ENCODE measurements around the gene PTP4A2.
A peak's percentile ranks its signal among the peaks of the same experiment; 100 is the strongest.
"Not testable (repeated sequence)": the region's sequence is repeated elsewhere in the genome, so short reads cannot be mapped to it uniquely, and the experiment has no call there.

PTP4A2 gene

DNA sequence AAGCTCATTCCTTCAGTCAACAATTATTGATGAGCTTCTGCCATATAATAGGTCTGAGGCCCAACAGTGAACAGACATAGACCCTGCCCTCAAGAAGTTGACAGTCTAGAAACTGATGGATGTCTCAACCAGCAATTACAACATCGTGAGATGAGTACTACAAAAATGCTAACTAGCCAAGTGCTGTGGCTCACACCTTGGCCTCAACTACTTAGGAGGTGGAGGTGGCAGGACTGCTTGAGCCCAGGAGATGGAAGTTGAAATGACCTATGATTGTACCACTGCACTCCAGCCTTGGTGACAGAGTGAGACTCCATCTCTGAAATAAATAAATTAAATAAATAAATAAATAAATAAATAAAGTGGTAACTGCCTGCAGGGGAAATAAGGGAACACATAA lies 11.7 kb upstream of the PTP4A2 start:
- no peak for DNase-seq

DNA sequence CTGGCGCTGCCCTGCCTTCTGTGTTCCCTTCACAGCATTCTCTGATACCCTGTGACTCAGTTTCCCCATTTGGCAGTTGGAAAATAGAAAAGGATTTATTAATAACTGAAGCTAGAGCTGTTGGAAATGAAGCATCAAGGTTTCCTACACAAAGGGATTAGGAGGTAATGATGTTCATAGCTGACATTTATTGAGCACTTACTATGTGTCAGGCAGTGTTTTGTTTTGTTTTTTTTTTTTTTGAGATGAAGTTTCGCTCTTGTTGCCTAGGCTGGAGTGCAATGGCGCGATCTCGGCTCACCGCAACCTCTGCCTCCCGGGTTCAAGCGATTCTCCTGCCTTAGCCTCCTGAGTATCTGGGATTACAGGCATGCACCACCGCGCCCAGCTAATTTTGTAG lies 7.5 kb upstream of the PTP4A2 start:
- not testable (repeated sequence) for DNase-seq

DNA sequence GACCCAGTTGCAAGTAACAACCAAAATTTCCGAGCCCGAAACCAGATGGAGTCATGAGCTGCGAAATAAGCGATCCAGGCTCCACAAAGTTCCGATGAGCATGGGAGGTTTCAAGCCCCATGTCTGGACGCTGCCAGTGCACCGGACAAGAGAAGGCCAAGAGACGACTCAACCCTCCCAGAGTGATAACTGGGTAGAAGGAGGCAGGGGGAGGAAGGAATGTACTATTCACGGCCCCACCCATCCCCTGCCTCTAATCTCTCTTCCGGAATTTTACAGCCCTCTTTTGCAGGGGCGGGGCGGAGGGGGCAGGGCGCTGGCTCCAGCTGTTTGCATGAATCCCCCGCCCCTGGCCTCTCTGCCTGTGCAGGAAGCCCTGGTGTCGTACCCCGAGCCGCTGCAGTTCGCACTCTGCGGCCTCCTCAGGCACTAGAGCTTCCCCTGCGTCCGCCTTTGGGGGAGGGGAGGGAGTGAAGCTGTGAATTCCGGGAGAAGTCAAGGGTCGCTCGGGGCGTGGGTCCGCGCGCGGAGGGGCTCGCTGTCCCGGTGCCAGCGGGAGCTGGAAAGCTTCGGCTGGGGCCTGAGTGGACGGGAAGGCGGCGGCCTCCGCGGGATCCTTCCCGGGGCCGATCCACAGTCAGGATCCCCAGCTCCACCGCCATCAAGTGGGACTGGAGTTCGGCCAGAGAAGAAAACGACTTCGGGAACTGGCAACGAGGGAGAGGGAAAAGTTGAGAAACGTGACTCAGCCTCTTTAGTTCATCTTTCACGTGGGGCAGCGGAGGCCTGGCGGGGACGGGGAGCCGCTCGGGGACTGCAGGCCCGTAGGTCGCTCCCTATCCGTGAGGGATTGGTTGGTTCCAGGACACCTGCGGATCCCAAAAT lies 6.3 kb upstream of the PTP4A2 start:
- peak; percentile 60 for DNase-seq

DNA sequence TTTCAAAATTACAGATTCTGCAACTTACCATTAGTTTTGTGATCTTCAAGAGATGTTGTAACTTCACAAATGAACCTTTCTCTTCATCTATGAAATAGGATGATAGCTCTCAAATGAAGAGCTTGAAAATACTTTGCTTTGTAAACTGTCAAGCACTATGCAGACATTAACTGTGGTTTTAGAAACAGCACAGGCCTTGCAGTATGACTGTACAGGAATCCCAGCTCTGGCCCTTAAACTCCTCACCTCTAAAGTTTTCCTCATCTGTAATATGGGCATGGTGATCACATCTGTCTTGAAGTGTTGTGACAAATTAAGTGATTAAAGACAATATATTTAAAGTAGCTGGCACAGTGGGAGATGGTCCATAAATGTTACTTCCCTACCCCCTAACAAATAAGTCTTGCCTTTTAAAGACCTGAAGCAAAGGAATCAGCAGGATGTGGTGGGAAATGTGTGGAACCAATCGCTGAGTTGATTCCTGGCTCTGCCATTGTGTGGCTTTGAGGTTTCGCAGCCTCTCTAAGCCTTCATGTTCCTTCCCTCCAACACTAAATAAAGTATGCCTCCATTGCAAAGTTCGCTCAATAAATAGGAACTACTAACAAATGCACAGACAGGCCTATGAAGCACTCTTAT lies 5.5 kb upstream of the PTP4A2 start:
- DNase-seq = no peak

DNA sequence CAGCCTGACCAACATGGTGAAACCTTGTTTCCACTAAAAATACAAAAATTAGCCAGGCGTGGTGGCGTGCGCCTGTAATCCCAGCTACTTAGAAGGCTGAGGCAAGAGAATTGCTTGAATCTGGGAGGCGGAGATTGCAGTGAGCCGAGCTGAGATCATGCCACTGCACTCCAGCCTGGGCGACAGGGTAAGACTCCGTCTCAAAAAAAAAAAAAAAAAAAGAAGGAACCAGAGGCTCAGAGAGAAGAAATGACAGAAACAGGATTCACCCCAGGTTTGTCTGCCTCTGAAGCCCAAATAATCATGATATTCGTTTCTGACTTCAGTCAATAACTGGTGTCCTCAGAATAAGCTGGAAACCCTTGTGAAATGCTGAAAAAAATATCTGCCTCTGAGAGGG lies 3.9 kb upstream of the PTP4A2 start:
- not testable (repeated sequence) for DNase-seq

DNA sequence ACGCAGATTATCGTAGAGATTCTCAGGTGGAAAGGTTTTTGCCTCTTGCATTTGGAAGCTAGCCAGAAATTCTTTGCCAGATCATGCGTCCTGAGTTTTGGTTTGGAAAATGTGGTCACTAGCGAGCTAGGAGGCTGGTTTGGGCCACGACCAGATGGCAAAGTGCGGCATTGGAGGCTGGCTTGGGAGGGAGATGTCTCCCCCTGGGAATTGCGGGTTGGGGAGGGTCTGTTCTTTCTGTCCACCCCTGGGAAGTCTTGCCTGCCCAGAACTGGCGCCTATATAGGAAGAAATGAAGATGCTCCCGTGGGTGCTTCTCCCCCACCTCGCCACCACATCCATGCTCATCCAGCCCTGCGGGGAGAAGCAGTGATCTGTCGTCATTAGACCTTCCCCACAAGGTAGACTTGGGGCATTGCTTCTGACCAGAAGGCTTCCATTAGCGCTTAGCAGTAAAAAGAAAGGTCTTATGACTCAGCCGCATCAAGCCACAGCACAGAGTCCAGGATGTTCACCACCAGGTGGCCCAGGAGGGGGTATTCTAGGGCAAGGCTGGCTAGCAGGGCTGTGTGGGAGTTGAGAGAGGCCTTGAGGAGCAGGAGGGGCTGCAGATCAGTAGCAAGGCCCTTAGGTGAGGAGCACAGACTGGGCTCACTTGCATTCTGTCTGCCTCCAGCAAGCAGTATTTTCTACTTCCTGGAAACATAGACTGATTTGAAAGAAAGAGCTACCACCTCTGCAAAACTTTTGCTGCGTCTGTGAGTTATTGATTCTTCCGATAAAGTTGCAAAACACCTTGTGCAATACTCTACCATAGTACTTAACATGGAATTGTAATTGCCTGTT lies 1.5 kb upstream of the PTP4A2 start:
- peak; percentile 43 for DNase-seq

DNA sequence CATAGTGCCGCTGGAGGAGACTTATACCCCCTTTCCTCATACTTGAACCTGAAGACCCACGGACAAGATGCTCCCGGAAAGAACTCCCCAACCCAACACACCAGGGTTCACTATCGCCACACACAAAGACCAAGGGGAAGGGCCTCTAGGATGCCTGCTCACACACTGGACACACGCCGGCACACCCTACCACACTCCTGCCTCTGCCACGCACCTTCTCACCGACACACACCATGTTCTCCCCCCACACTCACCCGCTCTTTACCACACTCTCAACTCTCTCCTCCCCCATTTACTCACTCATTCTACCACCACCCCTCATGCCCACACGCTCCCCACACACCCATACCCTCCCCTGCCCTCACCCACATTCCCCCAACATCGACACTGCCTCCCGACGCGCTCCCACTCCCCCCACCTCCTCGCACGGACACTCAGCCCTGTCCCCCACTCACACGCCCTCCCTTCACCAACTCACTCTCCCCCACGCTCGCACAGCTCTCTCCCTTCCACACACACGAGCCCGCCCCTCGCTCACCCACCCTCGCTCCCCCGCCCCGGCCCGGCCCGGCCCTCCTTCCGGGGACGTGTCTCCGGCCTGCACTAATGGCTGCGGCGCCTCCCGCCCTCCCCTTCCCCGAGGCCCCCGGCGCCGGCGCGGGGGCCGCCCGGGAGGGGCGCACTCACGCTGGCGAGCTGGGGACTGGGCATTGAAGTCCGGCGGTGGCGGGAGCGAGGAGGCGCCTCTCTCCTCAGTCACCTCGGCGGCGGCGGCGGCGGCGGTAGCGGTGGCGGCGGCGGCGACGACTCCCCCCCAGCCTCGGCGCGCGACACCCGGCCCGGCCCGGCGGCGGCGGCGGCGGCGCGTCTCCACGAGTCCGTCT lies 626 bp downstream of the PTP4A2 start:
- DNase-seq = peak; percentile 65

DNA sequence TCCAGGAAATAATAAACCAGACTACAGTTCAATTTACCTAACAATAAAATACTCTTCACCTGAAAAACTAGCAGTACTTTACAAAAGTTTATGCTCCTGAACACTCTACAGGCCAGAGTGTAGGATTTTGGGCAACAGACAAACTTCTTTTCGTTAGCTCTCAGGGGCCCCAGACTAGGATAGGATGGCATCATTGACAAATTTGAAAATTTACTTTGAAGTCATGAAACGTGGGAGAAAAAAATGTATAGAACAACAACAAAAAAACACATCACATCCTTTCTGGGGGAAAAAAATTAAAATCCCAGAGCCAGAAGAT lies 1.2 kb downstream of the PTP4A2 start:
- DNase-seq = no peak

DNA sequence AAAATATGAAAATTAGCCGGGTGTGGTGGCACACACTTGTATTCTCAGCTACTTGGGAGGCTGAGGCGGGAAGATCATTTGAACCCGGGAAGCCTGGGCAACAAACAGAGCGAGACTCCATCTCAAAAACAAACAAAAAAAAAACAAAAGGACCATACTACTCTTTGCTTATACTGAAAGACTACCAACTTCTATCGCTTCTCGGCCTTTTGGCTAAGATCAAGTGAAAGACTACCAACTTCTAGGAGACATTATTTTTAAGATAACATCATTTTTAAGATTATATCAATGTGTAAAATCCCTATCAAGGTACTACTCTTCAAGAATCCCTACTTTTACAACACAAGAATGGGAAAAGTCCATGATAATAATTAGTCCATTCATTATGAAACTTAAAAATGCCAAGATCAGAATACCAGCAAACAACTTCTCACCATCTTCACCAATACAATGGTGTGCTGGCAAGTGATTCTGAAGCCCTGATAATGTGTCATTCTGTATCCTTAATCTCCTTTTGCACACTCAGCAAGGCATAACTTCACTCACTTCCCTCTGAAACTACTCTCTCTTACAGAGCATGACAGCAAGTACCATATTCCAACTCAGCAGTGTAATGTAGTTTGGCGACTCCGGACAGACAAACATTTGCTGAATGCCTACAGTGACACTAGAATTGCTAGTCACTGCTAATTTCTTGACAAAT lies 1.7 kb downstream of the PTP4A2 start:
- DNase-seq = no peak

DNA sequence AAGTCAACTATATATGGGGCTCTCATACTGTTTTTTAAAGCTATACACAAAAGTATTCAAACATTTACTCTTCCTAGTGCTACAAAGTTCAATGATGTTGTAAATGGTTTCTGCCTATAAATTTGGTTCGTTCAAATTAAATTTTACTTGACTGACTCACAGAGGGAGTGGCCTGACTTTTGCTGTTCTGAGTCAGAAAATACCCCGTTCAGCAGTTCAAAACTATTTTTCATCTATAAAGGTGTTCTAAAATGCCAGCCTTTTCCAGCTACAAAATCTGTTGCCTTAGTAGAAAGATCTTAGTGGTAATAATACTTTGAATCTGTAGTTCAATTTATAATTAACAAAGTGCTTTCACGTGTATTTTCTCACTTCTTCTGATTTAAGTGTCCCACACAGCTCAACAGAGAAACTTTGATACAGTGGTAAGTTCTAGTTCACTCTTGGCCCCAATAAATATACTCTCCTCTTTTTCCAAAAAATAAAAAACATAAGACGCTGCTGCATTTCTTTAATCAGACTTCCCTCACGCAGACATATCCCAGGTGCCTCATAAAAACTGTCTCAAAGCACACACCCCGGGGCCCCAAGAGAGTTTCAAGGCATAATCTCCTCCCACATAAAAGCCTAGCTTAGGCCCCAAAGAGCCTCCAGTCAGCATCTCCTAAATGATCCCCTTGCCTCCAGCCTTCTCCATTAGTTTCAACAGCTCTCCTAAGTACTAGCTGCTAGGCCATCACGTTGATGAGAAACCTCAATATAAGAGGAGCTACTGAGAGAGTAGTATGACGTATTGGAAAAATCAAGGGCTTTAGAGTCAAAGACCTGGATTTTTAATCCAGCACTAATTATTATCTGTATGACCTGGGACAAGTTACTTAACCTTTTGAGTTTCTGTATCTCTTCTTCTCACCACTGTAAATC lies 3.2 kb downstream of the PTP4A2 start:
- DNase-seq = no peak

DNA sequence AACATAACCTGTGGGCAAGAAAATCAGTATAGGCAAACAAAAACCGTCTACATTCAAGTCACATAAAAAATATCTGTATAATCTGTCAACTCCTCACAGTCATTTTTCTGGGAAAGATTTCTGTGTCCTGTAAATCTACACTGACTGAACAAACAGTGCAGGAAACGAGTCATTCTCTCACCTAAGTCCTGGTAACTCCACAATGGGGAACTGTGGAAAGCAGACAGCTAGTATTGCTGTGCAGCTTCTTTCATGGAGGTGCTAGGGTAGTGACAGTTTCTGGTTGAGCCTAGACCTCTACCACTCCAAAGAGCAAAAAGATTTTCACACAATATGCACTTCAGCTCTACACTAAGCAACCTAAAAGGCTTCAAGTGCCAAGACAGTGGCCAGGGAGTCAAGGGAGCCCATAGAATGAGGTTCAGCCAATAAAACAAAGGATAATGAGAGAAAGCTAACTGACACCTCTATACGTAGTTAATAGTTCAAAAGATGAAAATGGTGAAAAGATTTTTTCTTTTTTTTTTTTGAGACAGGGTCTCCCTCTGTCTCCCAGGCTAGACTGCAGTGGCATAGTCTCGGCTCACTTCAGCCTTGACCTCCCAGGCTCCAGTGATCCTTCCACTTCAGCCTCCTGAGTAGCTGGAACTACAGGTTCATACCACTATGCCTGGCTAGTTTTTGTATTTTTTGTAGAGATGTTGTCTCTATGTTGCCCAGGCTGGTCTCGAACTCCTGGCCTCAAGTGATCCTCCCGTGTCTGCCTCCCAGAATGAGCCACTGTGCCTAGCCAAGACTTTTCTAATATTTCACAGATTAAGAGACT lies 5.5 kb downstream of the PTP4A2 start:
- DNase-seq = no peak

DNA sequence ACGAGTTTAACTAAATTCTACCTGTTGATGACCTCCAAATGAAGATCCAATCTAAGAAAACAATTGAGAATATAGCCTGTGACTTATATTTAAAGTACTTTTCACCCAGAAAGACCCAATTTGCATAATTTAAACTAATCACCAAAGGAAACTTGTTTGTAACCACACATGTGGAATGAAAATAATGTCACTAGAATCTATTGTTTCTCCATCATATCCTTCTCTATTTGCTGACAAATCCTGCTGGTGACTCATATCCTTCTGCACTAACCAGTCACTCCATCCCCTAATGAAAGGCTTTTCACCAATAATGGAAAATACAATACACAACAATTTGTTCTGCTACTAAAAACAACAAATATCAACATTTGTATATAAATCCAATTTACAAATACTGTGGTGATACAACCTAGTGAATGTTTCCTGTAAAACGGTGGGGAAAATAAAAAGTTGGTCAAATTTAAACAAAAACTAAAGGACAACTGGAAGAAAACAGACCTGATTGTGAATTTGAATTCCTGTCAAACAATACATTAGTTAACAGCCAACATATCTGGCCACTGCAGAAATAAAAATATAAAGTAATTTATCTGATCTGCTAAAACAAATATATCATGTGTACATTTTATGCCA lies 6.5 kb downstream of the PTP4A2 start:
- DNase-seq = no peak

DNA sequence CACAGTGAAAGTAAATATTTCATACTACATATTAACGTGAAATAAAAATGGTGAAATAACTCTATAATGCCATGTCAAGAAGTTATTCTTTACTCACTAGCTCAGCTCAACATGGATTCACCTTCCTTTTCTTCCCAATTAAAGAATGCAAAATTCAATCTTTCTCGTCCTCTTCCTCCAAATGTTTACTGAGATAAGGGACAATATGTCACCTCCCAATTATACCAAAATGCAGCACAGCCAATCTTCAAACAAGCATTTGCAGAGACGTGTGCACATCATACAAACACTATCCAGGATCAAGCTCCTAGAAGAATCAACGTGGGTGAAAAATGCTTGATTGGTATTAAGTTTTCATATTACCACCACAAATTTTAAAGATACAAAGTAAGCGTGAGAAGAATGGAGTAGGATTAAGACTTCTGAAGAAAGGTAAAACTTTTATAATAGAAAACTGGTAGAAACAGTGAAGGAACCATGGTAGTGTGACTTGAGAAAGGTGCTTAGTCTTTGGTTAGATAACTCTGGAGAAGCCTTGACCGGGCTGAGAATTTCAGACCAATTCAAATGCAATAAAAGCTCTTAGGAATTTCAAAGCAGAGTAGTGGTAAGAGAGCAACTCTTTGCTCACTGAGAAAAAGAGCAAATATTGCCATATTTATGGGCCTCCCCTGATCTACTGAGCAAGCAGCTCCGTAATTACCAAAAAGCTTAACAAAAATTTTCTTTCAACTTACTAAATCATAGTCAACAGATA lies 7.2 kb downstream of the PTP4A2 start:
- DNase-seq = no peak

DNA sequence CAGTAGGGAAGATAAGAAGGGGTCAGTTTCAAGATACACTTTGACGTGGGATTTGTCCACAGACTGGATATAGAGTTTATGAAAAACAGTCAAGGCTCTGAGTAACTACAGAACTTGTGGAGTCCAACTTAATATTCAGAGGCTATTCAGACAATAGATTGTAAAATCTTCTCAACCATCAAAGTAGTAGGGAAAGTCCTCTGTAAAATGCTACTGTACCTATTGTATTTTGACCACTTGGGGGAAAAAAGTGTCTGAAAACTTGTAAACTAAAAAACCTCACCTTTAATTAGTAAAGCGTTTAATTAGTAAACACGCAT lies 10.5 kb downstream of the PTP4A2 start:
- DNase-seq = no peak

DNA sequence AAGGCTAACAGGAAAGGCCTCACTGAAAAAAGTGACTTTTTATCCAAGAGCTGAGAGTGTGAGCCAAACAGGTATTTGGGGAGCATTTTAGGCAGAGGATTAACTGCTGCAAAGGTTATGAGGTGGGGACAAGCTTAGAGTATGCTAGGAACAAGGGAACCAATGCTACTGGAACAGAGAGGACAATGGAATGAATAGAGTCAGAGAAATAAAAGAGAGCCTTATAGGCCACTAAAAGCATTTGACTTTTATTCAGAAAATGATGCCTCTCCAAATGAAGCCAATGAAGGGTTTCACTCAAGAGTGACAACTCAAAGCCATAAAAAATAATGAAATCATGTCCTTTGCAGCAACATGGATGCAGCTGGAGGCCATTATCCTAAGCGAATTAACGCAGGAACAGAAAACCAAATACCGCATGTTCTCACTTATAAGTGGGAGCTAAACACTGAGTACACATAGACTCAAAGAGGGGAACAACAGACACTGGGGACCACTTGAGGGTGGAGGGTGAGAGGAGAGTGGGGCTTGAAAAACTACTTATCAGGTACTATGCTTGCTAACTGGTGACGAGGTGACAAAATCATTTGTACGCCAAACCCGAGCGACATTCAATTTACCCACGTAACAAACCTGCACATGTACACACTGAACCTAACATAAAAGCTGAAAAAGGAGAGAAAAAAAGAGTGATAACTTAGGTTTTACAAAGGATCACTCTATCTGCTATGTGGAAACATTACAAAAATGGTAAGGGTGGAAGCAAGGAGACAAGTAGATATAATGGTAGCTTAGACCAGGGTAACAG lies 11.1 kb downstream of the PTP4A2 start:
- DNase-seq = no peak

DNA sequence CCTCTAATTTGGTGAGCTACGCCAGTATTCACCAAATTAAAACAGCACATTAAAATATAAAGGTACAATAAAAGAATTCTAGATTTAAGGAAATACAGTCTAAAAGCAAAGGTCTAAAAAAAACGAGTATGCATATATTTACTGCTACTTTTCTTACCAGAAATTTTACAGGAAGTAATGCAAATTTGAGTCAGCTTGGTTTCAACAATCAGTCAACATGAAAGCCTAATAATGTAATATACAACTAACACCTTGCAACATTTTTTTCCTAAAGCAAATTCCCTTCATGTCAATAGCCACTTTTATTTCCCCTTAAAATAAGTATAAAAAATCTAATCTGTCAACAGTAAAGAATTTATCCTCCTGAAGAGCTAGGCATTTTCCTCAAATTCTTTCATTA lies 11.9 kb downstream of the PTP4A2 start:
- DNase-seq = no peak

DNA sequence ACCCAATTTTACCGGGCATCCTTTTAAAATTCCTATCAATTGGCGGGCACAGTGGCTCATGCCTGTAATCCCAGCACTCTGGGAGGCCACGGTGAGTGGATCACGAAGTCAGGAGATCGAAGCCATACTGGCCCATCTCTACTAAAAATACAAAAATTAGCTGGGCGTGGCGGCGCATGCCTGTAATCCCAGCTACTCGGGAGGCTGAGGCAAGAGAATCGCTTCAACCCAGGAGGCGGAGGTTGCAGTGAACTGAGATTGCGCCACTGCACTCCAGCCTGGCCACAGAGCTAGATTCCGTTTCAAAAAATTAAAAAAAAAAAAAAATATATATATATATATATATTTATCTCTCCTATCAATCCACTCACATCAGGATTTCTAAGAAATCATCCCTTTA lies 12.3 kb downstream of the PTP4A2 start:
- DNase-seq = not testable (repeated sequence)

DNA sequence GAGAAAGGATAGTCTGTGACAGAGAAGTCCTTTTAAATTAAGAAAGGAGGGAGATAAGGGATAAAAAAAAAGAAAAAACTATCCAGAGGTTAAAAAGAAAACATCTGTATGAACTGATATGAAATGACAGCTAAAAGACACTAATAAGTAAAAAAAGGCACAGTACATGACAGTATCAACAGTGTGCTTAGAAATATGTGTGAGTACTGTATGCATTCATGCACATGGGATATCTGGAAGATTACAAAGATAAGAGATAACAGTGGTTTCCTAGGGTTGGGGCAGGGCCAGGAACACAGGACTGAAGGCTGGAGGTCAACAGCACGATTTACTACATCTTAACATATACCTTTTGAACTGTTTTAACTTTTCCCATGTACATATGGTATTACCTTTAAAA lies 13.3 kb downstream of the PTP4A2 start:
- DNase-seq = no peak
